Left cardiac atrium (tissue), 4 donors: ENCODE data around the gene APOBEC3F. TPM values are rescaled to one million over a fixed set of nuclear protein-coding genes. Genes with fewer than 3 reads are reported as not detected.
"Not testable (repeated sequence)": the region's sequence is repeated elsewhere in the genome, so short reads cannot be mapped to it uniquely, and the experiment has no call there.

ENCODE experiments used
- ATAC-seq, 2 donors: fragments of 200-7000 bp; cut with Tn5 transposase; one replicate each; pipeline ENCODE4 v1.9.1; 2020; ENCODE audit warnings: mild to moderate bottlenecking in 2 of 2, moderate library complexity in 2 of 2
- DNase-seq: peaks from one replicate; pipeline ENCODE4 v3.0.0-alpha.2; 2020
- intact Hi-C, 2 donors: fragments of 100-400 bp; cut with DNase I; formaldehyde crosslinking; loops; one replicate each; pipeline versions ENCODE4 v1.14.1 to v1.15.1; 2022 to 2023
- total RNA-seq, 2 donors: library from RNA; stranded (reverse); fragmentation: NEBNext Ultra II Directional; extraction: Animal tissue kit (Norgen Biotek cat#: 25700); gene quantifications; one replicate each; pipeline ENCODE4 v1.2.1, GENCODE V29; 2021
- donor health status: DM: no; HTN: yes; CAD: no.
- donor health status: DM: no; HTN: yes; CAD: no; lungs with severe emphysema.
- donor health status: DM: yes; HTN: yes; CAD: no.
- donor health status: Dilated cardiomyopathy.

The APOBEC3F gene
- total RNA-seq, 2 donors from 2014 or later = 5.2 to 6.6 TPM

- DNase-seq = no peak
- intact Hi-C loops = no loop called here
- no peak for ATAC-seq
These were observed 15.9 kb upstream of the APOBEC3F start for GRCh38 chr22:39024519-39025308.

- ATAC-seq = no peak
- DNase-seq = no peak
- intact Hi-C loops = no loop called here
These were observed 14.0 kb upstream of the APOBEC3F start for GRCh38 chr22:39026509-39027150.

GRCh38 chr22:39027717-39028116 is 12.9 kb upstream of the APOBEC3F start:
- DNase-seq (no peak), ATAC-seq (no peak)
- intact Hi-C loops = no loop called here

GRCh38 chr22:39028281-39028680 is 12.4 kb upstream of the APOBEC3F start:
- ATAC-seq = no peak
- intact Hi-C loops = no loop called here
- no peak for DNase-seq

GRCh38 chr22:39029227-39029626 is 11.4 kb upstream of the APOBEC3F start:
- DNase-seq (no peak), ATAC-seq (no peak)
- intact Hi-C loops = no loop called here

- ATAC-seq = no peak
These were observed 10.0 kb upstream of the APOBEC3F start for GRCh38 chr22:39030705-39031104.

GRCh38 chr22:39031434-39032295 is 9.0 kb upstream of the APOBEC3F start:
- DNase-seq, intact Hi-C loops, ATAC-seq: not testable (repeated sequence)

More at GRCh38 chr22:39030705-39031104, 10.0 kb upstream of the APOBEC3F start:
- no peak for DNase-seq
- intact Hi-C loops = no loop called here

GRCh38 chr22:39037071-39037470 is 3.6 kb upstream of the APOBEC3F start:
- ATAC-seq, intact Hi-C loops, DNase-seq: not testable (repeated sequence)

- DNase-seq = no peak
- intact Hi-C loops = no loop called here
- no peak for ATAC-seq
These were observed 1.1 kb upstream of the APOBEC3F start for GRCh38 chr22:39039306-39040126.

- DNase-seq, intact Hi-C loops, ATAC-seq: not testable (repeated sequence)
These were observed 518 bp upstream of the APOBEC3F start for GRCh38 chr22:39040155-39040537.

- intact Hi-C loops = no loop called here
- DNase-seq = no peak
- no peak for ATAC-seq
These were observed 1.2 kb downstream of the APOBEC3F start for GRCh38 chr22:39041908-39042307.

- DNase-seq, ATAC-seq, intact Hi-C loops: not testable (repeated sequence)
These were observed 2.4 kb downstream of the APOBEC3F start for GRCh38 chr22:39043063-39043462.

- DNase-seq, ATAC-seq, intact Hi-C loops: not testable (repeated sequence)
These were observed 4.5 kb downstream of the APOBEC3F start for GRCh38 chr22:39045136-39045535.

- DNase-seq, ATAC-seq: not testable (repeated sequence)
These were observed 8.8 kb downstream of the APOBEC3F start for GRCh38 chr22:39049486-39049885.

GRCh38 chr22:39051844-39052495 is 11.3 kb downstream of the APOBEC3F start:
- intact Hi-C loops, DNase-seq, ATAC-seq: not testable (repeated sequence)

More at GRCh38 chr22:39049486-39049885, 8.8 kb downstream of the APOBEC3F start:
- intact Hi-C loops = not testable (repeated sequence)

GRCh38 chr22:39055658-39056057 is 15.0 kb downstream of the APOBEC3F start:
- intact Hi-C loops = no loop called here

GRCh38 chr22:39061290-39061689 is 20.6 kb downstream of the APOBEC3F start:
- ATAC-seq, intact Hi-C loops, DNase-seq: not testable (repeated sequence)

More at GRCh38 chr22:39055658-39056057, 15.0 kb downstream of the APOBEC3F start:
- ATAC-seq (no peak), DNase-seq (no peak)

GRCh38 chr22:39061951-39062350 is 21.3 kb downstream of the APOBEC3F start:
- DNase-seq, intact Hi-C loops, ATAC-seq: not testable (repeated sequence)
